ENCODE results near the gene TRIM72.

The TRIM72 gene

GRCh38 chr16:31186176-31186575, 27.7 kb upstream of the TRIM72 start:
- DNase-seq = peak in 2 of 3 donors; percentile 51 to 55
- no peaks in the 10 kb centered on the region for H3K27me3 ChIP-seq (replicated peaks in 2 of 5; ENCODE audit: control insufficient read depth in 4 of 5, insufficient read depth in 5 of 5, low read length in 4 of 5)
- H3K4me1 ChIP-seq (ENCODE audit: control extremely low read depth in 1 of 4, control insufficient read depth in 4 of 4, insufficient read depth in 4 of 4, low read length in 3 of 4) = peaks cover 21 to 52% (median 33%) of the 10 kb centered on the region in 4 experiments
- H3K9me3 ChIP-seq (ENCODE audit: control extremely low read depth in 1 of 5, control insufficient read depth in 4 of 5, insufficient read depth in 2 of 5, low read depth in 1 of 5, low read length in 4 of 5) = no peaks in the 10 kb centered on the region
- no peak overlapping the region for H3K27ac ChIP-seq (ENCODE audit: insufficient read depth in 1 of 2, low read depth in 1 of 2, low read length in 2 of 2, poor library complexity in 1 of 2, severe bottlenecking in 2 of 2)
- H3K36me3 ChIP-seq (ENCODE audit: control insufficient read depth in 4 of 4, insufficient read depth in 4 of 4, low read length in 3 of 4) = peaks cover 51 to 96% (median 82%) of the 10 kb centered on the region in 4 experiments
- POLR2A ChIA-PET = no interaction called here
- 82% methylated on average over 7 of the region's 7 CpGs for WGBS (ENCODE audit: insufficient coverage)
- peak overlapping the region in 1 of 7 experiments; percentile 0 for H3K4me3 ChIP-seq (ENCODE audit: control insufficient read depth in 1 of 7, extremely low read depth in 1 of 7, insufficient read depth in 4 of 7, low read depth in 2 of 7, low read length in 6 of 7)
- CTCF ChIA-PET = no interaction called here

- POLR2A ChIA-PET = interaction anchor here (1.0 kb wide), 1 partner anchor 15 kb away, joined by 3 read pairs; the partner anchor contains the start of gene PYCARD
- CTCF ChIA-PET = interaction anchor here (1.2 kb wide), 1 partner anchor 14 kb away, joined by 3 read pairs; no protein-coding TSS in a partner anchor
- no peak overlapping the region for H3K4me3 ChIP-seq (ENCODE audit: control insufficient read depth in 1 of 7, extremely low read depth in 1 of 7, insufficient read depth in 4 of 7, low read depth in 2 of 7, low read length in 6 of 7)
- peaks cover 59 to 99% (median 90%) of the 10 kb centered on the region in 4 experiments for H3K36me3 ChIP-seq (ENCODE audit: control insufficient read depth in 4 of 4, insufficient read depth in 4 of 4, low read length in 3 of 4)
- DNase-seq = no peak
- no peaks in the 10 kb centered on the region for H3K9me3 ChIP-seq (ENCODE audit: control extremely low read depth in 1 of 5, control insufficient read depth in 4 of 5, insufficient read depth in 2 of 5, low read depth in 1 of 5, low read length in 4 of 5)
- WGBS (ENCODE audit: insufficient coverage) = 91% methylated on average over 8 of the region's 10 CpGs
- H3K27ac ChIP-seq (ENCODE audit: insufficient read depth in 1 of 2, low read depth in 1 of 2, low read length in 2 of 2, poor library complexity in 1 of 2, severe bottlenecking in 2 of 2) = peak overlapping the region in 1 of 2 experiments; percentile 10
- H3K27me3 ChIP-seq (replicated peaks in 2 of 5; ENCODE audit: control insufficient read depth in 4 of 5, insufficient read depth in 5 of 5, low read length in 4 of 5) = no peaks in the 10 kb centered on the region
- peaks cover 16 to 42% (median 25%) of the 10 kb centered on the region in 4 experiments for H3K4me1 ChIP-seq (ENCODE audit: control extremely low read depth in 1 of 4, control insufficient read depth in 4 of 4, insufficient read depth in 4 of 4, low read length in 3 of 4)
These were observed 26.8 kb upstream of the TRIM72 start for GRCh38 chr16:31186930-31187807.

GRCh38 chr16:31187808-31188189, 26.1 kb upstream of the TRIM72 start:
- Histone ChIP-seq H3K36me3 (ENCODE audit: control insufficient read depth in 4 of 4, insufficient read depth in 4 of 4, low read length in 3 of 4) (peaks cover 58 to 99% (median 90%) of the 10 kb centered on the region in 4 experiments), H3K4me1 (ENCODE audit: control extremely low read depth in 1 of 4, control insufficient read depth in 4 of 4, insufficient read depth in 4 of 4, low read length in 3 of 4) (peaks cover 9 to 36% (median 21%) of the 10 kb centered on the region in 4 experiments), H3K27me3 (replicated peaks in 2 of 5; ENCODE audit: control insufficient read depth in 4 of 5, insufficient read depth in 5 of 5, low read length in 4 of 5) (no peaks in the 10 kb centered on the region), H3K4me3 (ENCODE audit: control insufficient read depth in 1 of 7, extremely low read depth in 1 of 7, insufficient read depth in 4 of 7, low read depth in 2 of 7, low read length in 6 of 7) (no peak overlapping the region), H3K27ac (ENCODE audit: insufficient read depth in 1 of 2, low read depth in 1 of 2, low read length in 2 of 2, poor library complexity in 1 of 2, severe bottlenecking in 2 of 2) (peak overlapping the region in 1 of 2 experiments; percentile 10), H3K9me3 (ENCODE audit: control extremely low read depth in 1 of 5, control insufficient read depth in 4 of 5, insufficient read depth in 2 of 5, low read depth in 1 of 5, low read length in 4 of 5) (no peaks in the 10 kb centered on the region)
- 95% methylated on average over 7 of the region's 8 CpGs for WGBS (ENCODE audit: insufficient coverage)
- ChIA-PET POLR2A (interaction anchor here (1.0 kb wide), 1 partner anchor 14 kb away, joined by 3 read pairs; the partner anchor contains the start of gene PYCARD), CTCF (interaction anchor here (1.2 kb wide), 1 partner anchor 13 kb away, joined by 3 read pairs; no protein-coding TSS in a partner anchor)
- no peak for DNase-seq

- ChIA-PET CTCF (interaction anchor here (1.2 to 1.5 kb wide), 2 partner anchors 12 kb away, joined by 3 to 4 read pairs; no protein-coding TSS in a partner anchor), POLR2A (interaction anchor here (1.3 to 2.1 kb wide), 2 partner anchors 9 to 10 kb away, joined by 8 to 10 read pairs; partner anchors contain the start of gene FUS)
- DNase-seq = no peak
- Histone ChIP-seq H3K27me3 (replicated peaks in 2 of 5; ENCODE audit: control insufficient read depth in 4 of 5, insufficient read depth in 5 of 5, low read length in 4 of 5) (no peaks in the 10 kb centered on the region), H3K36me3 (ENCODE audit: control insufficient read depth in 4 of 4, insufficient read depth in 4 of 4, low read length in 3 of 4) (peaks cover 55 to 98% (median 89%) of the 10 kb centered on the region in 4 experiments), H3K9me3 (ENCODE audit: control extremely low read depth in 1 of 5, control insufficient read depth in 4 of 5, insufficient read depth in 2 of 5, low read depth in 1 of 5, low read length in 4 of 5) (no peaks in the 10 kb centered on the region), H3K4me1 (ENCODE audit: control extremely low read depth in 1 of 4, control insufficient read depth in 4 of 4, insufficient read depth in 4 of 4, low read length in 3 of 4) (peaks cover 4 to 27% (median 14%) of the 10 kb centered on the region in 4 experiments), H3K27ac (ENCODE audit: insufficient read depth in 1 of 2, low read depth in 1 of 2, low read length in 2 of 2, poor library complexity in 1 of 2, severe bottlenecking in 2 of 2) (peak overlapping the region in 1 of 2 experiments; percentile 1), H3K4me3 (ENCODE audit: control insufficient read depth in 1 of 7, extremely low read depth in 1 of 7, insufficient read depth in 4 of 7, low read depth in 2 of 7, low read length in 6 of 7) (no peak overlapping the region)
- 94% methylated on average over 3 of the region's 3 CpGs for WGBS (ENCODE audit: insufficient coverage)
These were observed 25.2 kb upstream of the TRIM72 start for GRCh38 chr16:31188450-31189411.

- Histone ChIP-seq H3K36me3 (ENCODE audit: control insufficient read depth in 4 of 4, insufficient read depth in 4 of 4, low read length in 3 of 4) (peaks cover 55 to 99% (median 88%) of the 10 kb centered on the region in 4 experiments), H3K4me3 (ENCODE audit: control insufficient read depth in 1 of 7, extremely low read depth in 1 of 7, insufficient read depth in 4 of 7, low read depth in 2 of 7, low read length in 6 of 7) (no peak overlapping the region), H3K9me3 (ENCODE audit: control extremely low read depth in 1 of 5, control insufficient read depth in 4 of 5, insufficient read depth in 2 of 5, low read depth in 1 of 5, low read length in 4 of 5) (no peaks in the 10 kb centered on the region), H3K4me1 (ENCODE audit: control extremely low read depth in 1 of 4, control insufficient read depth in 4 of 4, insufficient read depth in 4 of 4, low read length in 3 of 4) (peaks cover 0 to 22% (median 12%) of the 10 kb centered on the region in 4 experiments), H3K27ac (ENCODE audit: insufficient read depth in 1 of 2, low read depth in 1 of 2, low read length in 2 of 2, poor library complexity in 1 of 2, severe bottlenecking in 2 of 2) (peak overlapping the region in 1 of 2 experiments; percentile 1), H3K27me3 (replicated peaks in 2 of 5; ENCODE audit: control insufficient read depth in 4 of 5, insufficient read depth in 5 of 5, low read length in 4 of 5) (no peaks in the 10 kb centered on the region)
- DNase-seq = no peak
- 83% methylated on average over 2 of the region's 2 CpGs for WGBS (ENCODE audit: insufficient coverage)
- ChIA-PET POLR2A (interaction anchor here (1.3 to 2.1 kb wide), 2 partner anchors 9 kb away, joined by 8 to 10 read pairs; partner anchors contain the start of gene FUS), CTCF (interaction anchor here (1.5 kb wide), 1 partner anchor 12 kb away, joined by 4 read pairs; no protein-coding TSS in a partner anchor)
These were observed 24.5 kb upstream of the TRIM72 start for GRCh38 chr16:31189412-31189778.

GRCh38 chr16:31190061-31190460, 23.9 kb upstream of the TRIM72 start:
- no peak for DNase-seq
- ChIA-PET CTCF (interaction anchor here (1.4 to 1.5 kb wide), 2 partner anchors 11 to 138 kb away, joined by 3 to 4 read pairs; no protein-coding TSS in a partner anchor), POLR2A (interaction anchor here (1.3 to 2.1 kb wide), 2 partner anchors 9 to 10 kb away, joined by 8 to 10 read pairs; partner anchors contain the start of gene FUS)
- H3K4me3 ChIP-seq (ENCODE audit: control insufficient read depth in 1 of 7, extremely low read depth in 1 of 7, insufficient read depth in 4 of 7, low read depth in 2 of 7, low read length in 6 of 7) = no peak overlapping the region
- H3K9me3 ChIP-seq (ENCODE audit: control extremely low read depth in 1 of 5, control insufficient read depth in 4 of 5, insufficient read depth in 2 of 5, low read depth in 1 of 5, low read length in 4 of 5) = no peaks in the 10 kb centered on the region
- 99% methylated on average over 10 of the region's 12 CpGs for WGBS (ENCODE audit: insufficient coverage)
- H3K27me3 ChIP-seq (replicated peaks in 2 of 5; ENCODE audit: control insufficient read depth in 4 of 5, insufficient read depth in 5 of 5, low read length in 4 of 5) = no peaks in the 10 kb centered on the region
- H3K36me3 ChIP-seq (ENCODE audit: control insufficient read depth in 4 of 4, insufficient read depth in 4 of 4, low read length in 3 of 4) = peaks cover 59 to 100% (median 88%) of the 10 kb centered on the region in 4 experiments
- no peak overlapping the region for H3K27ac ChIP-seq (ENCODE audit: insufficient read depth in 1 of 2, low read depth in 1 of 2, low read length in 2 of 2, poor library complexity in 1 of 2, severe bottlenecking in 2 of 2)
- peaks cover 0 to 16% (median 12%) of the 10 kb centered on the region in 4 experiments for H3K4me1 ChIP-seq (ENCODE audit: control extremely low read depth in 1 of 4, control insufficient read depth in 4 of 4, insufficient read depth in 4 of 4, low read length in 3 of 4)

Measured in common myeloid progenitor, CD34-positive (primary cell).